CD4-positive, alpha-beta memory T cell (primary cell): ENCODE data around the gene CLEC6A. TPM values are rescaled to one million over a fixed set of nuclear protein-coding genes. Genes with fewer than 3 reads are reported as not detected.
"Not testable (repeated sequence)": the region's sequence is repeated elsewhere in the genome, so short reads cannot be mapped to it uniquely, and the experiment has no call there.

Experiments used
- CTCF ChIA-PET: fragments of 350-600 bp; sonication (Branson Sonifier 250); formaldehyde crosslinking; loops from one replicate; lab custom pipeline; 2021; ENCODE audit warnings: inconsistent platforms; ENCODE audit not compliant: partially characterized antibody; lab: Charles Lee
- POLR2A ChIA-PET: fragments of 350-600 bp; sonication (Branson Sonifier 250); formaldehyde crosslinking; loops from one replicate; lab custom pipeline; 2021; ENCODE audit not compliant: partially characterized antibody; lab: Charles Lee
- DNase-seq, 5 donors: peaks; one replicate each; pipeline versions ENCODE4 v3.0.0 to v3.0.0-alpha.2; 2020 to 2022; ENCODE audit warnings: mixed read lengths in 1 of 5
- H3K27ac ChIP-seq: one replicate; pipeline ENCODE4 v1.7.0; 2013; ENCODE audit warnings: low read depth, low read length
- H3K27me3 ChIP-seq: 2 replicates; pipeline ENCODE4 v1.7.0; 2013; ENCODE audit warnings: mild to moderate bottlenecking, low read length, moderate library complexity; ENCODE audit not compliant: insufficient read depth
- H3K36me3 ChIP-seq: 2 replicates; pipeline ENCODE4 v1.7.0; 2013; ENCODE audit warnings: mild to moderate bottlenecking, low read length, moderate library complexity; ENCODE audit not compliant: insufficient read depth
- H3K4me1 ChIP-seq: 2 replicates; pipeline ENCODE4 v1.7.0; 2013; ENCODE audit warnings: mild to moderate bottlenecking, low read length, moderate library complexity; ENCODE audit not compliant: insufficient read depth
- H3K4me3 ChIP-seq, 2 donors: one replicate each; pipeline ENCODE4 v1.7.0; 2013; ENCODE audit warnings: low read length in 2 of 2, mild to moderate bottlenecking in 1 of 2
- H3K9me3 ChIP-seq, 2 donors: one replicate each; pipeline ENCODE4 v1.7.0; 2013; ENCODE audit warnings: low read length in 2 of 2, control low read depth in 1 of 2; ENCODE audit not compliant: control insufficient read depth in 1 of 2
- H3K27ac Mint-ChIP-seq, 7 donors: one replicate each; pipeline ENCODE4 v1.8.0; 2020 to 2021; ENCODE audit warnings: mixed read lengths in 7 of 7, mild to moderate bottlenecking in 6 of 7, inconsistent platforms in 3 of 7, moderate library complexity in 3 of 7
- H3K27me3 Mint-ChIP-seq, 2 donors: one replicate each; pipeline ENCODE4 v1.8.0; 2020 to 2021; ENCODE audit warnings: mixed read lengths in 2 of 2
- H3K36me3 Mint-ChIP-seq, 2 donors: one replicate each; pipeline ENCODE4 v1.8.0; 2020 to 2021; ENCODE audit warnings: mixed read lengths in 2 of 2, inconsistent platforms in 1 of 2, mild to moderate bottlenecking in 1 of 2
- H3K4me1 Mint-ChIP-seq, 4 donors: one replicate each; pipeline ENCODE4 v1.8.0; 2020 to 2021; ENCODE audit warnings: mixed read lengths in 4 of 4, mild to moderate bottlenecking in 1 of 4
- H3K4me3 Mint-ChIP-seq, 8 donors: one replicate each; pipeline ENCODE4 v1.8.0; 2020 to 2021; ENCODE audit warnings: mixed read lengths in 8 of 8, mild to moderate bottlenecking in 7 of 8, moderate library complexity in 6 of 8, inconsistent platforms in 3 of 8
- H3K9me3 Mint-ChIP-seq, 8 donors: one replicate each; pipeline ENCODE4 v1.8.0; 2020 to 2021; ENCODE audit warnings: mixed read lengths in 8 of 8, mild to moderate bottlenecking in 5 of 8, inconsistent platforms in 3 of 8, moderate library complexity in 1 of 8
- intact Hi-C: fragments of 100-400 bp; cut with micrococcal nuclease; formaldehyde crosslinking; loops from one replicate; pipeline ENCODE4 v1.15.1; 2023
- polyA plus RNA-seq, 2 donors: library from polyadenylated mRNA; unstranded; fragments of 300-500 nt; fragmentation: Illumina TruSeq; gene quantifications; one replicate each; pipeline ENCODE4 v1.2.3, GENCODE V29; 2021
- total RNA-seq, 2 experiments: library from RNA; stranded (reverse); gene quantifications; one replicate each; pipeline ENCODE4 v1.2.3, GENCODE V29; 2021

Gene CLEC6A
- total and polyA plus RNA-seq, 4 experiments from 2014 or later: not detected

- Mint-ChIP-seq H3K27ac (no peak overlapping the region), H3K27me3 (peaks cover 12 to 23% of the 10 kb centered on the region in 2 donors), H3K4me3 (no peak overlapping the region), H3K36me3 (peaks cover 0 to 1% of the 10 kb centered on the region in 2 donors), H3K9me3 (peaks cover 0 to 22% (median 12%) of the 10 kb centered on the region in 8 donors), H3K4me1 (no peaks in the 10 kb centered on the region)
- no peaks in the 10 kb centered on the region for H3K36me3 ChIP-seq
- no peaks in the 10 kb centered on the region for H3K27me3 ChIP-seq
- POLR2A ChIA-PET: no interaction called here
- no peak overlapping the region for H3K27ac ChIP-seq
- no peak overlapping the region for H3K4me3 ChIP-seq
- H3K9me3 ChIP-seq: no peaks in the 10 kb centered on the region
- intact Hi-C loops: no loop called here
- no peak for DNase-seq
- no peaks in the 10 kb centered on the region for H3K4me1 ChIP-seq
- CTCF ChIA-PET: no interaction called here
Observed at GRCh38 chr12:8471090-8471489, 15.3 kb downstream of the CLEC6A start.

DNA sequence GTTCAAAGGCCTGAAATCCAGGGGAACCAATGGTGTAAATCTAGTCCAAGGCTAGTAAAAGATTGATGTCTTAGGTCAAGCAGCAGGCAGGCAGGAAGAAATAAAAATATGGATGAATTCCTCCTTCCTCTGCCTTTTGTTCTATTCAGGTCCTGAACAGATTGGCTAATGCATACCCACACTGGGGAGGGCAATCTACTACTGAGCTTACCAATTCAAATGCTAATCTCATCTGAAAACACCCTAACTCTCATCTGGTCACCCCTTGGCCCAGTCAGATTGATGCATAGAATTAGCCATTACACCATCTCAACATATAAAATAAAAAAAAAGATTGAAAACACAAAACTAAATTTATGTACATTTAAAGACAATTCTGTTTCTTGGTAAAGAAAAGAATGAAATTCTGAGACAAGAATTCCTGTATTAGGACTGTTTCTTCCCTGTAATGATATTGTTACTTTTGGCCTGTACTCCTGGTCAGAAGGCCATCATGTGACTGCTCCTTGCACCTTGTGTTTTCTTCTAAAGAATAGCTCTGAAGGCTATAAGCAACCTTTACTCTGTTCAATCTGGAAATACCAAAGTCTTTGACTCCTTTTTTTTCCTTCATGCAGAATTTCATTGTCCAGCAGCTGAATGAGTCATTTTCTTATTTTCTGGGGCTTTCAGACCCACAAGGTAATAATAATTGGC, 19.9 kb downstream of the CLEC6A start:
- H3K27ac Mint-ChIP-seq: no peak overlapping the region
- CTCF ChIA-PET: no interaction called here
- no peak overlapping the region for H3K4me3 ChIP-seq

GRCh38 chr12:8482571-8483061, 26.9 kb downstream of the CLEC6A start:
- H3K4me1 Mint-ChIP-seq: peaks cover 6 to 10% (median 7%) of the 10 kb centered on the region in 4 donors
- H3K9me3 Mint-ChIP-seq: peaks cover 0 to 4% (median 1%) of the 10 kb centered on the region in 8 donors
- ChIA-PET CTCF (no interaction called here), POLR2A (no interaction called here)
- no peaks in the 10 kb centered on the region for H3K36me3 Mint-ChIP-seq
- no peak overlapping the region for H3K27ac ChIP-seq
- peak overlapping the region in 1 of 7 donors; percentile 28 for H3K27ac Mint-ChIP-seq
- intact Hi-C loops: no loop called here
- H3K27me3 Mint-ChIP-seq: peaks cover 3 to 7% of the 10 kb centered on the region in 2 donors
- DNase-seq: no peak
- H3K36me3 ChIP-seq: no peaks in the 10 kb centered on the region
- H3K4me3 Mint-ChIP-seq: peak overlapping the region in 1 of 8 donors; percentile 41
- no peaks in the 10 kb centered on the region for H3K9me3 ChIP-seq
- H3K27me3 ChIP-seq: no peaks in the 10 kb centered on the region
- peaks cover 9% of the 10 kb centered on the region for H3K4me1 ChIP-seq
- H3K4me3 ChIP-seq: no peak overlapping the region

More for the DNA sequence above, 19.9 kb downstream of the CLEC6A start:
- Mint-ChIP-seq H3K4me1 (no peaks in the 10 kb centered on the region), H3K9me3 (peaks cover 0 to 6% (median 1%) of the 10 kb centered on the region in 8 donors), H3K36me3 (no peaks in the 10 kb centered on the region), H3K4me3 (no peak overlapping the region), H3K27me3 (peaks cover 10 to 17% of the 10 kb centered on the region in 2 donors)
- Histone ChIP-seq H3K27ac (no peak overlapping the region), H3K4me1 (no peaks in the 10 kb centered on the region), H3K9me3 (no peaks in the 10 kb centered on the region), H3K27me3 (no peaks in the 10 kb centered on the region), H3K36me3 (no peaks in the 10 kb centered on the region)
- intact Hi-C loops: no loop called here
- POLR2A ChIA-PET: no interaction called here
- DNase-seq: no peak

- Mint-ChIP-seq H3K4me3 (peak overlapping the region in 1 of 8 donors; percentile 41), H3K9me3 (peaks cover 0 to 4% (median 1%) of the 10 kb centered on the region in 8 donors), H3K27ac (no peak overlapping the region), H3K27me3 (peaks cover 3 to 7% of the 10 kb centered on the region in 2 donors), H3K4me1 (peaks cover 6 to 10% (median 7%) of the 10 kb centered on the region in 4 donors), H3K36me3 (no peaks in the 10 kb centered on the region)
- peak in 1 of 5 donors; percentile 4 for DNase-seq
- intact Hi-C loops: no loop called here
- Histone ChIP-seq H3K4me3 (no peak overlapping the region), H3K4me1 (peaks cover 9% of the 10 kb centered on the region), H3K27ac (no peak overlapping the region), H3K27me3 (no peaks in the 10 kb centered on the region), H3K9me3 (no peaks in the 10 kb centered on the region), H3K36me3 (no peaks in the 10 kb centered on the region)
- ChIA-PET POLR2A (no interaction called here), CTCF (no interaction called here)
Observed at GRCh38 chr12:8483079-8483478, 27.3 kb downstream of the CLEC6A start.

DNA sequence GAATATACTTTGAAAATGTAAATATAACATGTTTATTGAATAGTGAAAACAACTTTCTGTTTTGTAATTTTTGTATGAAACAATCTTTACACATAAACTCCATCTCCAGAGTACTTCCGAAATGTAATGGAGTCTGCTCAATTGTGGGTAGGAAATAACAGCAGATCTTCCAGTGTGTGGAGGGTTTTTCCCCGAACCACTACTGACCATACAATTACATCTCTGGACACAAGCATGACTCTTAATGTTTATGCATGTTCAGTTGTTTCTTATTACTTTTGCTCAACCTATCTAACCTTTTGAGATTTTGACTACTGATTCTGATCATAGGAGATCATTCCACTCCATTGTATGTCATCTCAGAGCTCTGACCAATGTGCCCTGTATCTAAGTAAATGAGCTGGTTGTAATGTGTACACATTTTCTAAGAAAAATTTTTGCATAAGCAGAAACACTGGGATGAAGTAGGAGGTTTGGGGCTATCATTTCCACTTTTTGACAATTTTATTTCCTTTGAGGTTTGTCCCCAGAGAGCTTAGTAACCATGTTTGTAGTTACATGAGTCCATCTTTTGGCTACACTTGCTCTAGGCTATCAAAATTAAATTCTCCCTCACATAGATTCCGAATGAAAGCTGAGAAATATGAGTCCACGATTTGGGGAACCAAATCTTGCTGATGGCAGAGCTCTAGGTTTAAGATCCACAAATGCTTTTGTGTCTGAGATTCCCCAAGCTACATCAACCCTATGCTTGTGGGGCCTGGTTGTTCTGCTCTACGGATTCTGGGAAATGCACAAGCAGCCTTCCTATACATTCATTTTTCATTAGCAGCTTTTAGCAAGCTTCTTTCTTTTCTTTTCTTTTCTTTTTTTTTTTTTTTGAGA, 36.1 kb downstream of the CLEC6A start:
- Mint-ChIP-seq H3K4me1 (peaks cover 15 to 27% (median 20%) of the 10 kb centered on the region in 4 donors), H3K27me3 (no peaks in the 10 kb centered on the region), H3K9me3 (no peaks in the 10 kb centered on the region), H3K4me3 (no peak overlapping the region), H3K27ac (peak overlapping the region in 2 of 7 donors; percentile 60 to 88), H3K36me3 (no peaks in the 10 kb centered on the region)
- Histone ChIP-seq H3K36me3 (no peaks in the 10 kb centered on the region), H3K4me1 (peaks cover 17% of the 10 kb centered on the region), H3K4me3 (no peak overlapping the region), H3K9me3 (no peaks in the 10 kb centered on the region), H3K27me3 (no peaks in the 10 kb centered on the region), H3K27ac (no peak overlapping the region)
- POLR2A ChIA-PET: interaction anchor here (1.4 kb wide), 1 partner anchor 52 kb away, joined by 3 read pairs; no protein-coding TSS in a partner anchor
- DNase-seq: no peak
- intact Hi-C loops: no loop called here
- CTCF ChIA-PET: interaction anchor here (0.5 to 1.1 kb wide), 2 partner anchors 53 to 392 kb away, joined by 3 read pairs; no protein-coding TSS in a partner anchor

DNA sequence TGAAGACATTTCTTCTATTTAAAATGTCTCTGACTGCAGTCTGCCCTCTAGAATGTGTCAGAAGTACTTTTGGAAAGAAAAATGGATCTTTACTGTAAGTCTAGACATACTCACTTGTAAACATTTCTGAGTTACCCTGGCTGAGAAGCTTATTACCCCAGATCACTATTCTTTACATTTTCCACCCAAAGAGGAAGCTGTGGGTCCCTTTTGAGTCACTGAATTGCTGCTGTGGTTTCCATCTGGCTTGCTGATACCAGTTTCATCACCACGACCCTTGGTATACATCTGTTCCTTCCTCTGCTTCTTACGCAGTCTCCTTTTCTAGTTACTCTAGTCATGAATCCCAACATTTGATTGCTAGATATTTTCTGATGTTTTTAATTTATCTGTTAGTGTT, 37.3 kb downstream of the CLEC6A start:
- Histone ChIP-seq H3K4me1 (peaks cover 17% of the 10 kb centered on the region), H3K36me3 (no peaks in the 10 kb centered on the region), H3K27ac (no peak overlapping the region), H3K4me3 (no peak overlapping the region), H3K27me3 (no peaks in the 10 kb centered on the region), H3K9me3 (no peaks in the 10 kb centered on the region)
- POLR2A ChIA-PET: interaction anchor here (1.4 kb wide), 1 partner anchor 51 kb away, joined by 3 read pairs; no protein-coding TSS in a partner anchor
- Mint-ChIP-seq H3K4me1 (peaks cover 15 to 27% (median 20%) of the 10 kb centered on the region in 4 donors), H3K4me3 (peak overlapping the region in 4 of 8 donors; percentile 1 to 53 (median 38)), H3K9me3 (no peaks in the 10 kb centered on the region), H3K27me3 (no peaks in the 10 kb centered on the region), H3K36me3 (no peaks in the 10 kb centered on the region), H3K27ac (peak overlapping the region in 6 of 7 donors; percentile 35 to 88 (median 60))
- CTCF ChIA-PET: no interaction called here
- peak; percentile 27 to 74 (median 48) for DNase-seq
- intact Hi-C loops: no loop called here

DNA sequence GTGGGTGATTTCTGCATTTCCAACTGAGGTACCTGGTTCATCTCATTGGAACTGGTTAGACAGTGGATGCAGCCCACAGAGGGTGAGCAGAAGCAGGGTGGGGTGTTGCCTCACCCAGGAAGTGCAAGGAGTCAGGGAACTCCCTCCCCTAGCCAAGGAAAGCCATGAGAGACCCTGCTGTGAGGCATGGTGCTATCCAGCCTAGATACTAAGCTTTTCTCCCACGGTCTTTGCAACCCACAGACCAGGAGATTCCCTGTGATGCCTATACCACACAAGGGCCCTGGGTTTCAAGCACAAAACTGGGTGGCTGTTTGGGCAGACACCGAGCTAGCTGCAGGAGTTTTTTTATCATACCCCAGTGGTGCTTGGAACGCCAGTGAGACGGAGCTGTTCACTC, 39.9 kb downstream of the CLEC6A start:
- POLR2A ChIA-PET, DNase-seq, H3K4me3 Mint-ChIP-seq, H3K27ac Mint-ChIP-seq, H3K4me3 ChIP-seq, H3K9me3 ChIP-seq, H3K27ac ChIP-seq, H3K9me3 Mint-ChIP-seq, H3K36me3 ChIP-seq, H3K27me3 Mint-ChIP-seq, CTCF ChIA-PET, H3K27me3 ChIP-seq, H3K36me3 Mint-ChIP-seq, intact Hi-C loops: not testable (repeated sequence)
- H3K4me1 Mint-ChIP-seq: peaks cover 15 to 27% (median 20%) of the 10 kb centered on the region in 4 donors
- peaks cover 17% of the 10 kb centered on the region for H3K4me1 ChIP-seq
